ENCODE measurements around the gene ZNF768.

GRCh38 chr16:30511509-30511908 is 14.9 kb downstream of the ZNF768 start:
- TF ChIP-seq EZH2 (IDR thresholded peaks at IDR 0.05) (no peak), CTCF (IDR thresholded peaks at IDR 0.05) (no peak), EZH2phosphoT487 (IDR thresholded peaks at IDR 0.05) (no peak)

Data from neural progenitor cell (in vitro differentiated cells).